ENCODE measurements around the gene ATP13A2.
"Not testable (repeated sequence)": the region's sequence is repeated elsewhere in the genome, so short reads cannot be mapped to it uniquely, and the experiment has no call there.

ATP13A2 gene

GRCh38 chr1:16946646-16947045, 65.1 kb downstream of the ATP13A2 start:
- Histone ChIP-seq H3K4me3 (replicated peaks; ENCODE audit: insufficient read depth, low read length) (no peak overlapping the region), H3K27me3 (ENCODE audit: insufficient read depth, poor library complexity, severe bottlenecking) (no peaks in the 10 kb centered on the region), H3K27ac (replicated peaks) (no peak overlapping the region)
- TF ChIP-seq CTCF (IDR thresholded peaks at IDR 0.05; ENCODE audit: insufficient read depth, low read length): no peak
- DNase-seq (ENCODE audit: low read depth in 1 of 2, low spot score in 1 of 2): no peak

- not testable (repeated sequence) for H3K4me3 ChIP-seq (replicated peaks; ENCODE audit: insufficient read depth, low read length); H3K27me3 ChIP-seq (ENCODE audit: insufficient read depth, poor library complexity, severe bottlenecking); H3K27ac ChIP-seq (replicated peaks); DNase-seq (ENCODE audit: low read depth in 1 of 2, low spot score in 1 of 2)
Measured at GRCh38 chr1:16946185-16946584, 65.5 kb downstream of the ATP13A2 start.

DNA sequence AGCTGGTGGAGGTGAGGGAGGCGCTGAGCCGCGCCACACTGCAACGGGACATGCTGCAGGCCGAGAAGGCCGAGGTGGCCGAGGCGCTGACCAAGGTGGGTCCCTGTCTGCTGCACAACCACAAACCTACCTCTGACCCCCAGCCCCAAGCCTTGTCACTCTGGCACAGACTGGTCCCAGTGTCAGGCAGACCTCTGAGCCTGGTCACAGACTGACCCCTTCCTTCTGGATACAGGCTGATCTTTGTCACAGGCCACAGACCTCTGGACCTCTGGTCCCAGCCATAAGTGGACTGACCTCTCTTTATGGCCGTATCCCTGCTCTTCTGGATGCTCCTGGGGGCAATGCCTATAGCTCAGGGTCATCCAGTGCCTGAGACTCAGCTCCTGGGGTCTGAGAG, 66.2 kb downstream of the ATP13A2 start:
- H3K27me3 ChIP-seq (ENCODE audit: insufficient read depth, poor library complexity, severe bottlenecking); DNase-seq (ENCODE audit: low read depth in 1 of 2, low spot score in 1 of 2); H3K4me3 ChIP-seq (replicated peaks; ENCODE audit: insufficient read depth, low read length); H3K27ac ChIP-seq (replicated peaks): not testable (repeated sequence)

DNA sequence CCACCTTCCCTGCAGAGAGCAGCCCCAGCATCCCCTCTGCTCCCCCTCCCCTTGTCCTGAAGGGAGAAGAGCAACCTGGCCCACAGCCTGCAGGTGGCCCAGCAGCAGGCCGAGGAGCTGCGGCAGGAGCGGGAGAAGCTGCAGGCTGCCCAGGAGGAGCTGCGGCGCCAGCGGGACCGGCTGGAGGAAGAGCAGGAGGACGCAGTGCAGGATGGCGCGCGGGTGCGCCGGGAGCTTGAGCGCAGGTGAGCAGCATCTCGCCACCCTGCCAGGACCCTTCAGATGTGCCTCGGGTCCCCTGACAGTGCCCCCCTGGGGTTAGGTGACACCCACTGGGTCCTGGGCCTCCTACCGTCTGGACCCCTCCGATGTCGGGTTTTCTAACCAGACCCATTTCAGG, 67.7 kb downstream of the ATP13A2 start:
- DNase-seq (ENCODE audit: low read depth in 1 of 2, low spot score in 1 of 2): no peak
- Histone ChIP-seq H3K4me3 (replicated peaks; ENCODE audit: insufficient read depth, low read length) (no peak overlapping the region), H3K27me3 (ENCODE audit: insufficient read depth, poor library complexity, severe bottlenecking) (no peaks in the 10 kb centered on the region), H3K27ac (replicated peaks) (no peak overlapping the region)
- TF ChIP-seq CTCF (IDR thresholded peaks at IDR 0.05; ENCODE audit: insufficient read depth, low read length) (no peak), POLR2AphosphoS5 (IDR thresholded peaks at IDR 0.05; ENCODE audit: low read depth) (no peak), SPI1 (IDR thresholded peaks at IDR 0.05; ENCODE audit: borderline replicate concordance, low read depth) (no peak), GABPA (IDR thresholded peaks at IDR 0.05; ENCODE audit: low read depth) (no peak), REST (IDR thresholded peaks at IDR 0.05; ENCODE audit: insufficient replicate concordance, low read depth) (no peak)

GRCh38 chr1:16939386-16940180, 72.1 kb downstream of the ATP13A2 start:
- not testable (repeated sequence) for H3K4me3 ChIP-seq (replicated peaks; ENCODE audit: insufficient read depth, low read length); DNase-seq (ENCODE audit: low read depth in 1 of 2, low spot score in 1 of 2); H3K27ac ChIP-seq (replicated peaks); H3K27me3 ChIP-seq (ENCODE audit: insufficient read depth, poor library complexity, severe bottlenecking)

- Histone ChIP-seq H3K27me3 (ENCODE audit: insufficient read depth, poor library complexity, severe bottlenecking) (no peaks in the 10 kb centered on the region), H3K4me3 (replicated peaks; ENCODE audit: insufficient read depth, low read length) (no peak overlapping the region), H3K27ac (replicated peaks) (no peak overlapping the region)
- no peak for DNase-seq (ENCODE audit: low read depth in 1 of 2, low spot score in 1 of 2)
- TF ChIP-seq GABPA (IDR thresholded peaks at IDR 0.05; ENCODE audit: low read depth) (no peak), CTCF (IDR thresholded peaks at IDR 0.05; ENCODE audit: insufficient read depth, low read length) (no peak), POLR2AphosphoS5 (IDR thresholded peaks at IDR 0.05; ENCODE audit: low read depth) (no peak), SPI1 (IDR thresholded peaks at IDR 0.05; ENCODE audit: borderline replicate concordance, low read depth) (no peak), REST (IDR thresholded peaks at IDR 0.05; ENCODE audit: insufficient replicate concordance, low read depth) (no peak)
Measured at GRCh38 chr1:16938351-16939321, 73.1 kb downstream of the ATP13A2 start.

DNA sequence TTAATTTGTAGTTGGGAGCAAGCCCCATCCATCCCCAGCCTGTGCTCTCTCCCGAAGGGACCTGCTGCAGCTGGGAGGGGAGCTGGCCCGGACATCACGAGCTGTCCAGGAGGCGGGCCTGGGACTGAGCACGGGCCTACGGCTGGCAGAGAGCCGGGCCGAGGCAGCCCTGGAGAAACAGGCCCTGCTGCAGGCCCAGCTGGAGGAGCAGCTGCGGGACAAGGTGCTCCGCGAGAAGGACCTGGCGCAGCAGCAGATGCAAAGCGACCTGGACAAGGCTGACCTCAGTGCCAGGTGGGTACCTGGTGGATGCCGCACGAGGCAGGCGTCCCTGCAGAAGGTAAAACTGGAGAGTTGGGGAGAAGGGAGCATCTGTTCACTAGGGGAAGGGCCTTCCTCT, 75.1 kb downstream of the ATP13A2 start:
- DNase-seq (ENCODE audit: low read depth in 1 of 2, low spot score in 1 of 2); H3K27ac ChIP-seq (replicated peaks); H3K4me3 ChIP-seq (replicated peaks; ENCODE audit: insufficient read depth, low read length); H3K27me3 ChIP-seq (ENCODE audit: insufficient read depth, poor library complexity, severe bottlenecking): not testable (repeated sequence)

All from HL-60 (cell line).